WERI-Rb-1 (cell line): ENCODE data around the gene DYNC2H1.

Experiments used
- DNase-seq: peaks from one replicate; pipeline ENCODE4 v3.0.0-alpha.2; 2020
- H3K27ac ChIP-seq: fragments of 250-450 bp; sonication (Bioruptor Pico); 2 replicates; pipeline ENCODE4 v1.5.1; 2020; ENCODE audit warnings: mild to moderate bottlenecking, moderate library complexity
- H3K27me3 ChIP-seq: fragments of 250-450 bp; sonication (Bioruptor Pico); 2 replicates; pipeline ENCODE4 v1.5.1; 2021; ENCODE audit warnings: mild to moderate bottlenecking, low read depth, moderate library complexity; ENCODE audit not compliant: insufficient read depth, severe bottlenecking
- H3K36me3 ChIP-seq: fragments of 250-450 bp; sonication (Bioruptor Pico); 2 replicates; pipeline ENCODE4 v1.5.1; 2020; ENCODE audit warnings: mild to moderate bottlenecking, moderate library complexity
- H3K4me3 ChIP-seq: 2 replicates; pipeline ENCODE4 v1.5.1; 2011; ENCODE audit warnings: low read depth, mild to moderate bottlenecking, control low read depth, low read length
- H3K9me3 ChIP-seq: fragments of 250-450 bp; sonication (Bioruptor Pico); 2 replicates; pipeline ENCODE4 v1.5.1; 2021; ENCODE audit warnings: mild to moderate bottlenecking, moderate library complexity; ENCODE audit not compliant: severe bottlenecking
- TF ChIP-seq, protein P1 (sequence below): IDR thresholded peaks from 2 replicates; pipeline ENCODE4 v1.5.1; 2011; ENCODE audit warnings: low read depth, mild to moderate bottlenecking, control low read depth, inconsistent platforms, low read length

The DYNC2H1 gene

DNA sequence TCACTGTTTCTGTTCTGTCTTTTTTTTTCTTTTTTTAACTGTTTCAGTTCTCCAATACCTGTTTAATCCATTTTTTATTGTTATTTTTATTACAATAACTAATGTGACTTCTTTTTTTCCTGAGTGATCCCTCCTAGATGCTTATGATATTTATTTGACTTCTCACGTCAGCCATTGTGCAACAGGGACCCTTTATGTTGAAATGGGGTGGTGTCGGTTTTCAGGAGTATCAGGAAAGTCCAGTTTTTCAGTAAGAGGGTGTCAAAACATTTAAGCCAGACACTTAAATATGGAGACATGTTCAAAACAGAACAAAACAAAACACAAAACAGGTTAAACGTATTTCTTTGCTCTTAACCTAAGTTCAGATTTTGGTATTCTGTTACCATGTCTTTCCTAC, 418.8 kb downstream of the DYNC2H1 start:
- H3K27me3 ChIP-seq: no peaks in the 10 kb centered on the region
- DNase-seq: no peak
- H3K9me3 ChIP-seq: no peaks in the 10 kb centered on the region
- H3K27ac ChIP-seq: no peak overlapping the region
- H3K4me3 ChIP-seq: no peak overlapping the region
- TF ChIP-seq, protein P1, sequence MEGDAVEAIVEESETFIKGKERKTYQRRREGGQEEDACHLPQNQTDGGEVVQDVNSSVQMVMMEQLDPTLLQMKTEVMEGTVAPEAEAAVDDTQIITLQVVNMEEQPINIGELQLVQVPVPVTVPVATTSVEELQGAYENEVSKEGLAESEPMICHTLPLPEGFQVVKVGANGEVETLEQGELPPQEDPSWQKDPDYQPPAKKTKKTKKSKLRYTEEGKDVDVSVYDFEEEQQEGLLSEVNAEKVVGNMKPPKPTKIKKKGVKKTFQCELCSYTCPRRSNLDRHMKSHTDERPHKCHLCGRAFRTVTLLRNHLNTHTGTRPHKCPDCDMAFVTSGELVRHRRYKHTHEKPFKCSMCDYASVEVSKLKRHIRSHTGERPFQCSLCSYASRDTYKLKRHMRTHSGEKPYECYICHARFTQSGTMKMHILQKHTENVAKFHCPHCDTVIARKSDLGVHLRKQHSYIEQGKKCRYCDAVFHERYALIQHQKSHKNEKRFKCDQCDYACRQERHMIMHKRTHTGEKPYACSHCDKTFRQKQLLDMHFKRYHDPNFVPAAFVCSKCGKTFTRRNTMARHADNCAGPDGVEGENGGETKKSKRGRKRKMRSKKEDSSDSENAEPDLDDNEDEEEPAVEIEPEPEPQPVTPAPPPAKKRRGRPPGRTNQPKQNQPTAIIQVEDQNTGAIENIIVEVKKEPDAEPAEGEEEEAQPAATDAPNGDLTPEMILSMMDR: no peak
- peaks cover 9% of the 10 kb centered on the region for H3K36me3 ChIP-seq

DNA sequence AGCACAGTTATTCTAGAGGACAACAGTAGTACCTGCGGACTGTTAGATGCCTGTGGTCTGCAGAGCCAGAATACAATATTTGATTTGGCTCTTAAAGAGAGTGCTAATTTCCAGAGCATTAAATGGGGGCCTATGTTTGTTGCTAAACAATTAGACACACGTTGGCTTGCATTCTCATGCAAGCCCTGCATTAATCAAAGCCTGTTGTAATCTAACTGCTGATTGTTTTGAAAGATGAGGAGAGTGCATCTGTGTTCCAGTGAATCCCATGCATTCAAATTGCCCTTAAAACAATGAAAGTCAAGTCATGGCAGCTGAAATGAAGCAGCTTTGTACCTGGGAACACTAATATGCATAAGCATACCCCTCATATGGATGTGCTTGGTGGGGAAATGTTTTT, 419.4 kb downstream of the DYNC2H1 start:
- TF ChIP-seq, protein P1: no peak
- Histone ChIP-seq H3K36me3 (peaks cover 9% of the 10 kb centered on the region), H3K9me3 (no peaks in the 10 kb centered on the region), H3K4me3 (no peak overlapping the region), H3K27ac (no peak overlapping the region), H3K27me3 (no peaks in the 10 kb centered on the region)
- no peak for DNase-seq

DNA sequence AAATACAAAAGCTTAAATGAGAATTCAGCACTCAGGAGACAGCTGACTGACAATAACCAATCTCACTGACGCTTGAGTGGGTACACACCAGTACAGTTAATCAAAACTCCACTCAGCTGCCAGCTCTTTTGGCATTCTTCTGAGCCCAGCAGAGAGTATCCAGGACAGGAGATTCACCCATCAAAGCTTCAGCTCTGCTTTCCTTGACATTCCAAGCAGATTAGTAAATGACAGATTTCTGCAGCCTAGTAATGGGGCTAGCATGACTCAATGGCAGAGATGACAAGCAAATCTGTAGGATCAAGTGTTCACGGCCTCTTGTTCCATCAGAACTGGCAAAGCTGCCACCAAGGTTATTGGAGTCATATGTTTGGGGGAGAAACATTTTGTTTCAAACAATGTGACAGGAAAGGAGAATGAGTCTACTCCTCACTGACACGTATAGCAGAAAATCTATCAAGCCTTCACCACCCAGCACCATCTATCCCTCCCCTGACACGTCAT, 420.0 kb downstream of the DYNC2H1 start:
- H3K36me3 ChIP-seq: peaks cover 5% of the 10 kb centered on the region
- H3K4me3 ChIP-seq: no peak overlapping the region
- no peaks in the 10 kb centered on the region for H3K9me3 ChIP-seq
- TF ChIP-seq, protein P1: no peak
- no peak overlapping the region for H3K27ac ChIP-seq
- H3K27me3 ChIP-seq: no peaks in the 10 kb centered on the region
- DNase-seq: peak; percentile 21
